Measurements from ENCODE around the gene GRIN2C. TPM values are rescaled to one million over a fixed set of nuclear protein-coding genes. Genes with fewer than 3 reads are reported as not detected.
A peak's percentile ranks its signal among the peaks of the same experiment; 100 is the strongest.

Gene GRIN2C
- total RNA-seq, 1 donor from 2014 or later: 0.29 TPM

DNA sequence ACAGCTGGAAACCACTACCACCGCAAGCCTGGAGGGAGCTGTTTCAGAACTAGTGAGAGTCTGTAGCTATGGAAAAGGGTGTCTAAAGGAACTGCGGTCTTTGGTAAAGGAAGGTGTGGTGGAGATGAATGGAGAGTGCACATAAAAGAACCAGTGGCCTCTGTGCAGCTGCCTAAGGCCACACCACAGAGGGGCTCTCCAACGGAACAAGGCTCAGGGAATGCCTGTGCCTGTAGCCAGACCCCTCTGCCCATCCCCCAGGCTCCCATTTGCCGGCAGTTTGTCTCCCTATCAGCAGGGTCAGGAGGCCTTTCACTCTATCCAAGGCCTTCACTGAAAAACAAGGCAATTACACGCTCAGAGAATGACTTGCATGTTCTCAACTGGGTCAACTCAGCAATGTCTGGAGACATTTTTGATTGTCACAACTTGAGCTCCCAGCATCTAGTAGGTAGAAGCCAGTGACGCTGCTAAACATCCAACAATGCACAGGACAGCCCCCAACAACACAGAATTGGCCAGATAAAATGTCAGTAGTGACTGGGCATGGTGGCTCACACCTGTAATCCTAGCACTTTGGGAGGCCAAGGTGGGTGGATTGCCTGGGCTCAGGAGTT, 16.4 kb upstream of the GRIN2C start:
- Mint-ChIP-seq H3K4me3 (no peak overlapping the region), H3K27me3 (ENCODE audit: low read depth) (peaks cover 2% of the 10 kb centered on the region), H3K4me1 (peaks cover 20% of the 10 kb centered on the region), H3K27ac (no peak overlapping the region), H3K9me3 (no peaks in the 10 kb centered on the region), H3K36me3 (no peaks in the 10 kb centered on the region)
- no peak for DNase-seq (ENCODE audit: low spot score in 2 of 2, unreplicated experiment in 2 of 2)
- no peak for TF ChIP-seq CTCF (IDR thresholded peaks at IDR 0.05; ENCODE audit: unreplicated experiment)

DNA sequence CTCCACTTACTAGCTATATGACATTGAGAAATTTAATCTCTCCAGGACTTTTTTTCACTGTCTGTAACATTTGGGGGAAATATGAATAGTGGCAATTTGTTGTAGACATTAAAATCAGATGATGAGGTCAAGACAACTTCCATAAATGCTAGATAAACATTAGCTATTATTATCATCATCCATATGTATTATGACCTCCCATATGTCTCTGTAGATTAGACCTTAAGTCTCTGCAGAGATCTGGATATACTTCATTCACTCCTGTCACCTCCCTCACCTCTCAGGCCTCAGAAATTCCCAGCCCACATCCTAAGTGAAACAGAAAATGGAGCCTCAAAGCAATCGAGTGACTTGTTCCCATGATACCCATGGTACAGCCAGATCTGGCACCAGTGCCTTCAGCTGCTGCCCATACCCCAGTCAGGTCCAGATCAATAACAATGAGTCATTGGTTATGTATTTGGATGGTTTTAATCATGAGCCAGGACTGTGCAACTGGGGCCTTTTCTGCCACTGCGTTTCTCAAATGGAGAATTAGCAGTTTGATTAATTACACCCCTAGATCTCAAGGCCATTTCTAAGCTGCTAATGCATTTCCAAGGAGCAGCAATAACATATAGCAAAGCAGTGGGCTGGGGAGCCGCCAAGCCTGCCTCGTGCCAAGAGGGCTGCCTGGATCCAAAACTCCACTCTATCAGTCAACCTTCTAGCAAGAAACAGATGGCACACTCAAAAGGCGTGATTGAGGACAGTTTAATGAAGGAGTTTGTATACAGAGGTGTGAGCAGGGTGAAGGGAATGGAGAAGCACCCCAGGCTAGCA, 15.7 kb upstream of the GRIN2C start:
- TF ChIP-seq CTCF (IDR thresholded peaks at IDR 0.05; ENCODE audit: unreplicated experiment): no peak
- peaks cover 2% of the 10 kb centered on the region for H3K36me3 Mint-ChIP-seq
- peaks cover 26% of the 10 kb centered on the region for H3K4me1 Mint-ChIP-seq
- H3K27ac Mint-ChIP-seq: no peak overlapping the region
- no peak for DNase-seq (ENCODE audit: low spot score in 2 of 2, unreplicated experiment in 2 of 2)
- H3K9me3 Mint-ChIP-seq: no peaks in the 10 kb centered on the region
- H3K4me3 Mint-ChIP-seq: no peak overlapping the region
- H3K27me3 Mint-ChIP-seq (ENCODE audit: low read depth): peaks cover 2% of the 10 kb centered on the region

- H3K27ac Mint-ChIP-seq: no peak overlapping the region
- DNase-seq (ENCODE audit: low spot score in 2 of 2, unreplicated experiment in 2 of 2): no peak
- H3K4me1 Mint-ChIP-seq: peaks cover 26% of the 10 kb centered on the region
- H3K27me3 Mint-ChIP-seq (ENCODE audit: low read depth): peaks cover 2% of the 10 kb centered on the region
- H3K4me3 Mint-ChIP-seq: peak overlapping the region; percentile 20
- no peaks in the 10 kb centered on the region for H3K9me3 Mint-ChIP-seq
- peaks cover 2% of the 10 kb centered on the region for H3K36me3 Mint-ChIP-seq
- TF ChIP-seq CTCF (IDR thresholded peaks at IDR 0.05; ENCODE audit: unreplicated experiment): no peak
These were observed 14.9 kb upstream of the GRIN2C start for GRCh38 chr17:74874615-74875037.

DNA sequence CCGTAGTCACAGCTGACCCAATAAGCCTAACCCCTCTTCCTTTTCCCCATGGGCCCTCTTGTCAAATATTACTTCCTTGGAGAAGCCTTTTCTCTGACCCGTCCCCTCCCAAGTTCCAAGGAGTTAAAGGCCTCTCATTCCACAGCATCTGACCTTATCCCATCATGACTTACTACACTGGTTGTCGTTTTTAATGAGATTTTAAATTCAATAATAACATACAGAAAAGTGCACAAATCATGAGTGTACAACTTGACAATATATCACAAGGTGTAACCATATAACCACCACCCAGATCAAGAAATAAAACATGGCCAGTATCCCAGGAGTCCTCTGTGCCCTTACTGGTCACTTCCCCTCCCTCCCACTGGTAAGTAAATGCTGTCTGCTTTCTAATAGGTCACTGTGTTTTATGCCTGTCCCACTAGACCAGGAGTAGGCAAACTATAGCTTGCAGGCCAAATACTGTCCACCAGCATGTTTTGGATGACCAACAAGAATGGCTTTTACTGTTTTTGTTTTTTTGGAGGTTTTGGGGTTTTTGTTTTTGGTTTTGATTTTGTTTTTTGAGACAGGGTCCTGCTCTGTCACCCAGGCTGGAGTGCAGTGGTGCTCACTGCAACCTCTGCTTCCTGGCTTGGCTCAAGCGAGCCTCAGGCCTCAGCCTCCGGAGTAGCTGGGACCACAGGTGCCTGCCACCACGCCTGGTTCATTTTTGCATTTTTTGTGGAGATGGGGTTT, 14.4 kb upstream of the GRIN2C start:
- Mint-ChIP-seq H3K27me3 (ENCODE audit: low read depth) (peaks cover 2% of the 10 kb centered on the region), H3K4me3 (peak overlapping the region; percentile 82), H3K27ac (peak overlapping the region; percentile 95), H3K4me1 (peaks cover 26% of the 10 kb centered on the region), H3K9me3 (no peaks in the 10 kb centered on the region), H3K36me3 (peaks cover 3% of the 10 kb centered on the region)
- no peak for DNase-seq (ENCODE audit: low spot score in 2 of 2, unreplicated experiment in 2 of 2)
- TF ChIP-seq CTCF (IDR thresholded peaks at IDR 0.05; ENCODE audit: unreplicated experiment): no peak

DNA sequence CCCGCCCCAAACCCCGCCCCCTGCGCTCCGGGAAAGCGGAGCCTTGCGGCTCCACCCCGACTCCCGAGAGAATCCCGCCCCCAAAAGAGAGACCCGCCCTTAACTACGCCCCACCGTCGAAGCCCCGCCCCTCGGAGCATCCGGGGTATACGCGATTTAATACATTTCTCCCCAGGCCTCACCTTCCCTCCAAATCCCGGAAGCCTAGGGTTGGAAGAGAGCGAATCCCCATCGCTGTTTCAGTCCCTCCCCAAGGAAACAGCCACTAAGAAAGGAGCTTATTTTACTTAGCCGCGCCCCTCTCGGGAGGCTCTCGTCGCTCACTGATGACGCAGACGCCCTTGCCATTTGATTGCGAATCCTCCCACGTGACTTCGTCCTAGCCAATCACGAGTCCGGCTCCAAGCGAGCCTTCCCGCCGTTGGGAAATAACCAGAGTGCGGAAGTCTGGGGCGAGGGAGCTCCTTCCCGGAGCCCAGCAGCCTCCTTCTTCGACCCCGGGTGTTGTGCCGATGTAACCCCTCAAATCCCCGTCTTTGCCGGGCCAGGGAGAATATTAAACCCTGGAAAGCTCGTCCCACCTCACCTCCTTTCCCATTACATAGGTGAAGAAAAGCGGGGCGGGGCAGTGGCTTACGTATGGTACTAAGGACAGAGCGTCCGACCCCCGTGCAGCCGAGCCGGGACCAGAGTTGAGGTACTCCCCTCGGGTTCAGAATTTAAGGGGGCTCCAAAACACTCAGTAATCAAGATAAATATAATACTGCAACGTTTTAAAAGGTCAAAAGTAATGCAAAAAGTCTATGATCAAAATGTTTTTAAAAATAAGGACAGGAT, 13.6 kb upstream of the GRIN2C start:
- Mint-ChIP-seq H3K27me3 (ENCODE audit: low read depth) (peaks cover 2% of the 10 kb centered on the region), H3K9me3 (no peaks in the 10 kb centered on the region), H3K4me3 (peak overlapping the region; percentile 82), H3K36me3 (peaks cover 3% of the 10 kb centered on the region), H3K4me1 (peaks cover 33% of the 10 kb centered on the region), H3K27ac (peak overlapping the region; percentile 95)
- peak; percentile 99 for DNase-seq (ENCODE audit: low spot score in 2 of 2, unreplicated experiment in 2 of 2)
- TF ChIP-seq CTCF (IDR thresholded peaks at IDR 0.05; ENCODE audit: unreplicated experiment): no peak
